Activated naive CD4-positive, alpha-beta T cell treated with anti-CD3 and anti-CD28 coated beads, Interleukin-2, amount 50 U/mL, for 24 hours (primary cell): Measurements from ENCODE around the gene HVCN1.
A peak's percentile ranks its signal among the peaks of the same experiment; 100 is the strongest.
"Not testable (repeated sequence)": the region's sequence is repeated elsewhere in the genome, so short reads cannot be mapped to it uniquely, and the experiment has no call there.

Source experiments
- H3K27ac Mint-ChIP-seq: one replicate; pipeline ENCODE4 v1.8.0; 2021; ENCODE audit warnings: mild to moderate bottlenecking, mixed read lengths
- H3K27me3 Mint-ChIP-seq: one replicate; pipeline ENCODE4 v1.8.0; 2021; ENCODE audit warnings: mixed read lengths
- H3K36me3 Mint-ChIP-seq: one replicate; pipeline ENCODE4 v1.8.0; 2021; ENCODE audit warnings: mixed read lengths
- H3K4me1 Mint-ChIP-seq: one replicate; pipeline ENCODE4 v1.8.0; 2021; ENCODE audit warnings: mixed read lengths
- H3K4me3 Mint-ChIP-seq: one replicate; pipeline ENCODE4 v1.8.0; 2021; ENCODE audit warnings: mild to moderate bottlenecking, mixed read lengths
- H3K9me3 Mint-ChIP-seq: one replicate; pipeline ENCODE4 v1.8.0; 2021; ENCODE audit warnings: mixed read lengths

Gene HVCN1

GRCh38 chr12:110658242-110658641, 30.7 kb downstream of the HVCN1 start:
- Mint-ChIP-seq H3K27me3 (no peaks in the 10 kb centered on the region), H3K4me1 (peaks cover 20% of the 10 kb centered on the region), H3K9me3 (no peaks in the 10 kb centered on the region), H3K36me3 (peaks cover 7% of the 10 kb centered on the region), H3K27ac (no peak overlapping the region), H3K4me3 (no peak overlapping the region)

GRCh38 chr12:110657747-110658146, 31.2 kb downstream of the HVCN1 start:
- Mint-ChIP-seq H3K4me1 (peaks cover 20% of the 10 kb centered on the region), H3K36me3 (peaks cover 5% of the 10 kb centered on the region), H3K4me3 (no peak overlapping the region), H3K27ac (no peak overlapping the region), H3K27me3 (no peaks in the 10 kb centered on the region), H3K9me3 (no peaks in the 10 kb centered on the region)

GRCh38 chr12:110656071-110656655, 32.8 kb downstream of the HVCN1 start:
- Mint-ChIP-seq H3K4me3 (no peak overlapping the region), H3K4me1 (peaks cover 10% of the 10 kb centered on the region), H3K9me3 (no peaks in the 10 kb centered on the region), H3K27me3 (no peaks in the 10 kb centered on the region), H3K36me3 (peaks cover 7% of the 10 kb centered on the region), H3K27ac (no peak overlapping the region)

GRCh38 chr12:110654238-110654637, 34.7 kb downstream of the HVCN1 start:
- not testable (repeated sequence) for H3K36me3 Mint-ChIP-seq, H3K27me3 Mint-ChIP-seq, H3K27ac Mint-ChIP-seq, H3K9me3 Mint-ChIP-seq, H3K4me1 Mint-ChIP-seq, H3K4me3 Mint-ChIP-seq

- Mint-ChIP-seq H3K36me3 (peaks cover 6% of the 10 kb centered on the region), H3K9me3 (no peaks in the 10 kb centered on the region), H3K27ac (no peak overlapping the region), H3K4me3 (no peak overlapping the region), H3K4me1 (peaks cover 22% of the 10 kb centered on the region), H3K27me3 (no peaks in the 10 kb centered on the region)
Observed at GRCh38 chr12:110649341-110649847, 39.5 kb downstream of the HVCN1 start.

GRCh38 chr12:110647631-110648040, 41.3 kb downstream of the HVCN1 start:
- Mint-ChIP-seq H3K4me3 (no peak overlapping the region), H3K36me3 (peaks cover 4% of the 10 kb centered on the region), H3K9me3 (no peaks in the 10 kb centered on the region), H3K4me1 (peaks cover 32% of the 10 kb centered on the region), H3K27ac (peak overlapping the region; percentile 86), H3K27me3 (no peaks in the 10 kb centered on the region)

GRCh38 chr12:110641521-110641920, 47.4 kb downstream of the HVCN1 start:
- H3K9me3 Mint-ChIP-seq, result no peaks in the 10 kb centered on the region
- H3K27me3 Mint-ChIP-seq, result no peaks in the 10 kb centered on the region
- peaks cover 23% of the 10 kb centered on the region for H3K4me1 Mint-ChIP-seq
- H3K27ac Mint-ChIP-seq, result no peak overlapping the region
- H3K4me3 Mint-ChIP-seq, result no peak overlapping the region
- H3K36me3 Mint-ChIP-seq, result no peaks in the 10 kb centered on the region

GRCh38 chr12:110640275-110641025, 48.5 kb downstream of the HVCN1 start:
- Mint-ChIP-seq H3K9me3 (no peaks in the 10 kb centered on the region), H3K4me3 (no peak overlapping the region), H3K36me3 (peaks cover 2% of the 10 kb centered on the region), H3K4me1 (peaks cover 30% of the 10 kb centered on the region), H3K27me3 (no peaks in the 10 kb centered on the region), H3K27ac (no peak overlapping the region)

- H3K27ac Mint-ChIP-seq, result no peak overlapping the region
- peaks cover 33% of the 10 kb centered on the region for H3K4me1 Mint-ChIP-seq
- no peaks in the 10 kb centered on the region for H3K9me3 Mint-ChIP-seq
- H3K27me3 Mint-ChIP-seq, result no peaks in the 10 kb centered on the region
- H3K4me3 Mint-ChIP-seq, result no peak overlapping the region
- H3K36me3 Mint-ChIP-seq, result peaks cover 5% of the 10 kb centered on the region
Observed at GRCh38 chr12:110639336-110640141, 49.4 kb downstream of the HVCN1 start.

- peaks cover 5% of the 10 kb centered on the region for H3K36me3 Mint-ChIP-seq
- H3K4me3 Mint-ChIP-seq, result no peak overlapping the region
- peaks cover 29% of the 10 kb centered on the region for H3K4me1 Mint-ChIP-seq
- H3K27ac Mint-ChIP-seq, result no peak overlapping the region
- H3K9me3 Mint-ChIP-seq, result no peaks in the 10 kb centered on the region
- no peaks in the 10 kb centered on the region for H3K27me3 Mint-ChIP-seq
Observed at GRCh38 chr12:110638796-110639195, 50.1 kb downstream of the HVCN1 start.

GRCh38 chr12:110637869-110638441, 51.0 kb downstream of the HVCN1 start:
- H3K27ac Mint-ChIP-seq, result no peak overlapping the region
- no peak overlapping the region for H3K4me3 Mint-ChIP-seq
- H3K4me1 Mint-ChIP-seq, result peaks cover 21% of the 10 kb centered on the region
- no peaks in the 10 kb centered on the region for H3K9me3 Mint-ChIP-seq
- H3K27me3 Mint-ChIP-seq, result no peaks in the 10 kb centered on the region
- peaks cover 5% of the 10 kb centered on the region for H3K36me3 Mint-ChIP-seq

- peaks cover 20% of the 10 kb centered on the region for H3K4me1 Mint-ChIP-seq
- no peaks in the 10 kb centered on the region for H3K9me3 Mint-ChIP-seq
- no peak overlapping the region for H3K4me3 Mint-ChIP-seq
- peaks cover 5% of the 10 kb centered on the region for H3K36me3 Mint-ChIP-seq
- H3K27me3 Mint-ChIP-seq, result no peaks in the 10 kb centered on the region
- no peak overlapping the region for H3K27ac Mint-ChIP-seq
Observed at GRCh38 chr12:110636516-110636915, 52.4 kb downstream of the HVCN1 start.

GRCh38 chr12:110635055-110635454, 53.9 kb downstream of the HVCN1 start:
- Mint-ChIP-seq H3K4me3 (no peak overlapping the region), H3K27ac (no peak overlapping the region), H3K36me3 (peaks cover 5% of the 10 kb centered on the region), H3K4me1 (peaks cover 20% of the 10 kb centered on the region), H3K9me3 (no peaks in the 10 kb centered on the region), H3K27me3 (no peaks in the 10 kb centered on the region)

GRCh38 chr12:110627500-110628195, 61.3 kb downstream of the HVCN1 start:
- Mint-ChIP-seq H3K27ac (no peak overlapping the region), H3K36me3 (peaks cover 8% of the 10 kb centered on the region), H3K27me3 (no peaks in the 10 kb centered on the region), H3K9me3 (no peaks in the 10 kb centered on the region), H3K4me1 (peaks cover 19% of the 10 kb centered on the region), H3K4me3 (peak overlapping the region; percentile 33)

GRCh38 chr12:110622582-110622981, 66.3 kb downstream of the HVCN1 start:
- H3K4me3 Mint-ChIP-seq, result no peak overlapping the region
- peaks cover 18% of the 10 kb centered on the region for H3K4me1 Mint-ChIP-seq
- H3K9me3 Mint-ChIP-seq, result no peaks in the 10 kb centered on the region

More at GRCh38 chr12:110622582-110622981, 66.3 kb downstream of the HVCN1 start:
- no peaks in the 10 kb centered on the region for H3K27me3 Mint-ChIP-seq
- H3K27ac Mint-ChIP-seq, result no peak overlapping the region
- no peaks in the 10 kb centered on the region for H3K36me3 Mint-ChIP-seq
